Measurements from ENCODE around the gene SYNGAP1. TPM values are rescaled to one million over a fixed set of nuclear protein-coding genes. Genes with fewer than 3 reads are reported as not detected.

SYNGAP1 gene
- total RNA-seq, 1 donor from 2014 or later: 33.7 TPM

Other genes with a start within 250 kb of the SYNGAP1 start
- gene COL11A2, start 227.6 kb upstream of the SYNGAP1 start, total RNA-seq: 0.11 TPM
- gene RXRB, start 219.4 kb upstream of the SYNGAP1 start, total RNA-seq: 21.6 TPM
- gene SLC39A7, start 219.2 kb upstream of the SYNGAP1 start, total RNA-seq: 59.7 TPM
- gene HSD17B8, start 215.4 kb upstream of the SYNGAP1 start, total RNA-seq: not detected
- gene RING1, start 211.6 kb upstream of the SYNGAP1 start, total RNA-seq: 28.5 TPM
- 50.1 TPM for gene VPS52, start 148.2 kb upstream of the SYNGAP1 start, total RNA-seq
- 1,863 TPM for gene RPS18, start 148.0 kb upstream of the SYNGAP1 start, total RNA-seq
- gene B3GALT4, start 142.9 kb upstream of the SYNGAP1 start, total RNA-seq: 15.9 TPM
- gene WDR46, start 130.8 kb upstream of the SYNGAP1 start, total RNA-seq: 70.6 TPM
- 11.3 TPM for gene PFDN6, start 130.5 kb upstream of the SYNGAP1 start, total RNA-seq
- 63.9 TPM for gene RGL2, start 121.1 kb upstream of the SYNGAP1 start, total RNA-seq
- gene TAPBP, start 106.0 kb upstream of the SYNGAP1 start, total RNA-seq: 185 TPM
- 35.5 TPM for gene ZBTB22, start 102.3 kb upstream of the SYNGAP1 start, total RNA-seq
- 44.8 TPM for gene DAXX, start 97.1 kb upstream of the SYNGAP1 start, total RNA-seq
- gene KIFC1, start 28.2 kb upstream of the SYNGAP1 start, total RNA-seq: not detected
- gene PHF1, start 9.1 kb upstream of the SYNGAP1 start, total RNA-seq: 30.5 TPM
- 77.2 TPM for gene CUTA, start 2.0 kb upstream of the SYNGAP1 start, total RNA-seq
- gene ZBTB9, start 34.5 kb downstream of the SYNGAP1 start, total RNA-seq: 45.8 TPM
- 8.7 TPM for gene BAK1, start 160.2 kb downstream of the SYNGAP1 start, total RNA-seq
- gene ITPR3, start 201.3 kb downstream of the SYNGAP1 start, total RNA-seq: 43.0 TPM